HG02759 (cell line): Measurements from ENCODE around the gene MEF2B.
"Not testable (repeated sequence)": the region's sequence is repeated elsewhere in the genome, so short reads cannot be mapped to it uniquely, and the experiment has no call there.

Source experiments
- ATAC-seq: cut with Tn5 transposase; IDR thresholded peaks from one replicate; pipeline ENCODE4 v1.9.1; 2021; ENCODE audit warnings: mild to moderate bottlenecking, moderate library complexity; ENCODE audit not compliant: unreplicated experiment

MEF2B gene

DNA sequence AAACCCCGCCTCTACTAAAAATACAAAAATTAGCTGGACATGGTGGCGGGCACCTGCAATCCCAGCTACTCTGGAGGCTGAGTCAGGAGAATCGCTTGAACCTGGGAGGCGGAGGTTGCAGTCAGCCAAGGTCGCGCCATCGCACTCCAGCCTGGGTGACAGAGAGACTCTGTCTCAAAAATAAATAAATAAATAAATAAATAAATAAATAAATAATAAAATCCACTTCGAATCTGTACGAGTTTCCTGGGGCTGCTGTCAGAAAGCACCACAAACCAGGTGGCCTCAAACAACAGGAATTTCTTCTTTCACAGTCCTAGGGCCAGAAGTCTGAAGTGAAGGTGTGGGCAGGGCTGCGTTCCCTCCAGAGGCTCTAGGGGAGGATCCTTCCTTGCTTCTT is 67.5 kb downstream of the MEF2B start:
- not testable (repeated sequence) for ATAC-seq

- ATAC-seq = no peak
Observed at GRCh38 chr19:19101540-19101939, 68.5 kb downstream of the MEF2B start.

DNA sequence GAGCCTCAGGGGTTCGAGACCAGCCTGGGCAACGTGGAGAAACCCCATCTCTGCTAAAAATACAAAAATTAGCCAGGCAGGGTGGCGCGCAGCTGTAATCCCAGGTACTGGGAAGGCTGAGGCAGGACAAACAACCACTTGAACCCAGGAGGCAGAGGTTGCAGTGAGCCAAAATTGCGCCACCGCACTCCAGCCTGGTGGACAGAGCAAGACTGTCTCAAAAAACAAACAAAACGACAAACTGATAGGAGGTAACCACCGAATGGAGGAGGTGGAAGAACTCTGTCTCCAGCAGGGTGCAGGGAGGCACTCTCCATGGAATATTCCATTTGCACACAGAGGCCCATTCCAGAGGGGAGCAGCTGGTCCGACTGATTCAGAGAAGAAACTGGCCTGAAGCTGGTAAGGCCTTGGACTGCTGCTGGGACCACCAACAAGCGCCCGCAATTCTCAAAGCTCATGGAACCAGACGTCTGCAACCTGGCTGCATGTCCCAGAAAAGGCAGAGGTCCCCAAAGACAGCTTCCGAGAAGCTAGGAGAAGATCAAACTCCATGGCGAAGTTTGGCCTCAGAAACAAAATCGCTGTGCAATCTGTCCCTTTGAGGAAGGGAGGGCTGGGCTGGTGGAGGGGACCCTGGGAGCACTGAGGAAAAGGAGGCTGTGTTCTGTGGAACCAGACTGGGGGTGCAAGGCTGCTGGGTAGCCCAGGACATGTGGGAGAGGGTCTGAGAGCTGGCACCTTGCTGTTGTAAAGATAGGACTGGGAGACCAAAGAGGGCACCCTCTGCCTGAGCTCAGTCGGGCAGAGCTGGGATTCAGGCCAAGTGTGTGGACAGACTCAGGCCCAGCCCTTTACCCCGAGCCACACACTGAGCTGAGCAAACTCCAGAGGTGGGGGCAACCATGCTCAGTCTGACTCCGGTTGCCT is 71.1 kb downstream of the MEF2B start:
- no peak for ATAC-seq

DNA sequence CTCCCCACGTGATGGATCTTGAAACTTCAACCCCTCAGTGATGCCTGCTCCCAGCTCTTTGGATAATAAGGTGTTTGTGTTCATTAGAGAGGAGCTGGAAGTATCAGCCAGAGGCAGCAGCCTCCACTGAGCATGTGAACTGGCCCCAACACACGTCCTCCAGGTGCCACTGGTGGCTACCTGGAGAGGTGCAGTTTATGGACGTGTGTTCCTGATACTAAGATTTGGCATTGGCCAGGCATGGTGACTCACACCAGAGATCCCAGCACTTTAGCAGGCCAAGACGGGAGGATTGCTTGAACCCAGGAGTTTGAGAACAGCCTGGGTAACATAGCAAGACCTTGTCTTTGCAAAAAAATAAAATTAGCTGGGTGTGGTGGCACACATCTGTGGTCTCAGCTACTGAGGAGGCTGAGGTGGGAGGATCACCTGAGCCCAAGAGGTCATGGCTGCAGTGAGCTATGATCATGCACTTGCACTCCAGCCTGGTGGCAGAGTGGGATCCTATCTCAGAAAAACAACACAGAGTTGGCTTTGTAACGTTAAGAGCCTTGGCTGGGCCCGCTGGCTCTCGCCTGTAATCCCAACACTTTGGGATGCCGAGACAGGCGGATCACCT is 71.9 kb downstream of the MEF2B start:
- no peak for ATAC-seq

DNA sequence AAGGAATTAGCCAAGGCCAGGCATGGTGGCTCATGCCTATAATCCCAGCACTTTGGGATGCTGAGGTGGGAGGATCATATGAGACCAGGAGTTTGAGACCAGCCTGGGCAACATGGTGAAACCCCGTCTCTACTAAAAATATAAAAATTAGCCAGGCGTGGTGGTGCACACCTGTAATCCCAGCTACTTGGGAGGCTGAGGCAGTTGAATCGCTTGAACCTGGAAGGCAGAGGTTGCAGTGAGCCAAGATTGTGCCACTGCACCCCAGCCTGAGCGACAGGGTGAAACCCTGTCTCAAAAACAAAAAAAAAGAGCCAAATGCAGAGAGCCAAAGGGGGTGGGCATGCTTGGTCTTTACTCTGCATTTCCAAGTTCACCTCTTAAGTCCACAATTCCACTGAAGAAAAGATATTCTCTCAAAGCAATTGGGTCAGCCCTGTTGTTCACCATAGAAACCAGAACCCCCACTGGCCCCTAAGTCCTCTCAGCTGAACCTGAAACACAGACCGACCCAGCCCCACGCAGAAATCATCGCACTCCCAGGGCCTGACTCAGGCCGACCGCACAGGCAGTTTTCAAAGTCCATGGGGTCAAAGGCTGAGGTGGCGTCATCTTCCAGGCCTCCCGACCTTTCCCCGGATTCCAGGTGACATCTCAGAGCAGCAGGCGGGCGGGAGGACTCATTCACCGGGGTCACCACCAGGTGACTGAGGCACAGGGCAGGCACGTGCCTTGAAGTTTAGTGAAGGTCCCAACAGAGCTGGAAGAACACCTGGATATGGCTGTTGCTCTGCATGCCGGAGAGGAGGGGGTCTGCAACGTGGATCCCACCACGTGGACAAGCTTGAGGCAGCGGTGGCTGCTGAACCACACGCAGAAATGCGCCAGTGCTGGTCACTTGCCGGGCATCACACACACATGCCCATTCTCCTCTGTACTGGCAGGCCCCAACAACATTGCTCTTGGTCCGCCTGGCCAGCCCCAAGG is 73.1 kb downstream of the MEF2B start:
- ATAC-seq = no peak

- ATAC-seq = no peak
Observed at GRCh38 chr19:19095691-19096090, 74.4 kb downstream of the MEF2B start.
